BLaER1 treated with 17β-estradiol and CSF1 and Interleukin-3, amounts not matched to agents 10 nM and 100 nM (cell line): Measurements from ENCODE around the gene CADPS2.

Experiments
- H3K27ac ChIP-seq, 11 experiments: shearing (Covaris generic); formaldehyde crosslinking; 2 replicates each; pipeline ENCODE4 v1.8.1; 2022
- H3K27me3 ChIP-seq, 11 experiments: shearing (Covaris generic); formaldehyde crosslinking; 2 replicates each; pipeline ENCODE4 v1.8.1; 2022
- H3K36me3 ChIP-seq, 11 experiments: shearing (Covaris generic); formaldehyde crosslinking; 2 replicates each; pipeline ENCODE4 v1.8.1; 2022
- H3K4me1 ChIP-seq, 10 experiments: shearing (Covaris generic); formaldehyde crosslinking; 2 replicates each; pipeline ENCODE4 v1.8.1; 2022
- H3K4me2 ChIP-seq, 11 experiments: shearing (Covaris generic); formaldehyde crosslinking; 2 replicates each; pipeline ENCODE4 v1.8.1; 2022
- H3K4me3 ChIP-seq, 10 experiments: shearing (Covaris generic); formaldehyde crosslinking; 2 replicates each; pipeline ENCODE4 v1.8.1; 2022
- H3K9ac ChIP-seq, 11 experiments: shearing (Covaris generic); formaldehyde crosslinking; 2 replicates each; pipeline ENCODE4 v1.8.1; 2022
- H3K9me3 ChIP-seq, 11 experiments: shearing (Covaris generic); formaldehyde crosslinking; replicated peaks in 1 of 11; 2 replicates each; pipeline ENCODE4 v1.8.1; 2022
- H4K20me1 ChIP-seq, 11 experiments: shearing (Covaris generic); formaldehyde crosslinking; 2 replicates each; pipeline ENCODE4 v1.8.1; 2022
- Cebpa-rat ChIP-seq, 11 experiments: shearing (Covaris generic); IDR thresholded peaks; 2 replicates each; pipeline ENCODE4 v1.8.1; 2022

The CADPS2 gene

GRCh38 chr7:122864838-122865237 lies 21.4 kb downstream of the CADPS2 start:
- H3K27me3 ChIP-seq = no peaks in the 10 kb centered on the region
- H3K36me3 ChIP-seq = no peaks in the 10 kb centered on the region
- H3K4me2 ChIP-seq = no peak overlapping the region
- TF ChIP-seq Cebpa-rat (IDR thresholded peaks at IDR 0.05) = no peak
- H3K9me3 ChIP-seq = peaks cover 16 to 26% (median 20%) of the 10 kb centered on the region in 11 experiments; a peak in 21 of 22 replicates
- H3K9ac ChIP-seq = no peak overlapping the region
- no peak overlapping the region for H3K4me3 ChIP-seq
- H4K20me1 ChIP-seq = no peaks in the 10 kb centered on the region
- no peaks in the 10 kb centered on the region for H3K4me1 ChIP-seq
- no peak overlapping the region for H3K27ac ChIP-seq

GRCh38 chr7:122864016-122864415 lies 22.2 kb downstream of the CADPS2 start:
- Histone ChIP-seq H3K9me3 (peaks cover 8 to 18% (median 13%) of the 10 kb centered on the region in 11 experiments; a peak in 20 of 22 replicates), H3K4me3 (no peak overlapping the region), H3K4me2 (no peak overlapping the region), H4K20me1 (no peaks in the 10 kb centered on the region), H3K4me1 (no peaks in the 10 kb centered on the region), H3K9ac (no peak overlapping the region), H3K27me3 (no peaks in the 10 kb centered on the region), H3K36me3 (no peaks in the 10 kb centered on the region), H3K27ac (no peak overlapping the region)
- no peak for TF ChIP-seq Cebpa-rat (IDR thresholded peaks at IDR 0.05)

GRCh38 chr7:122858320-122858719 lies 27.9 kb downstream of the CADPS2 start:
- H3K9ac ChIP-seq = no peak overlapping the region
- no peak for TF ChIP-seq Cebpa-rat (IDR thresholded peaks at IDR 0.05)
- H3K4me1 ChIP-seq = no peaks in the 10 kb centered on the region
- no peaks in the 10 kb centered on the region for H3K9me3 ChIP-seq
- no peaks in the 10 kb centered on the region for H4K20me1 ChIP-seq
- H3K4me2 ChIP-seq = no peak overlapping the region
- no peaks in the 10 kb centered on the region for H3K27me3 ChIP-seq
- no peak overlapping the region for H3K4me3 ChIP-seq
- no peak overlapping the region for H3K27ac ChIP-seq
- no peaks in the 10 kb centered on the region for H3K36me3 ChIP-seq

GRCh38 chr7:122850528-122850927 lies 35.7 kb downstream of the CADPS2 start:
- Histone ChIP-seq H3K27me3 (no peaks in the 10 kb centered on the region), H3K27ac (no peak overlapping the region), H3K4me3 (no peak overlapping the region), H3K9ac (no peak overlapping the region), H3K4me1 (no peaks in the 10 kb centered on the region), H3K36me3 (no peaks in the 10 kb centered on the region), H3K9me3 (no peaks in the 10 kb centered on the region), H3K4me2 (no peak overlapping the region), H4K20me1 (no peaks in the 10 kb centered on the region)
- no peak for TF ChIP-seq Cebpa-rat (IDR thresholded peaks at IDR 0.05)

GRCh38 chr7:122849957-122850328 lies 36.3 kb downstream of the CADPS2 start:
- H3K27me3 ChIP-seq = no peaks in the 10 kb centered on the region
- no peak overlapping the region for H3K4me2 ChIP-seq
- no peak overlapping the region for H3K4me3 ChIP-seq
- no peak for TF ChIP-seq Cebpa-rat (IDR thresholded peaks at IDR 0.05)
- H3K27ac ChIP-seq = no peak overlapping the region
- no peaks in the 10 kb centered on the region for H3K9me3 ChIP-seq
- H3K9ac ChIP-seq = no peak overlapping the region
- no peaks in the 10 kb centered on the region for H4K20me1 ChIP-seq
- H3K36me3 ChIP-seq = no peaks in the 10 kb centered on the region
- H3K4me1 ChIP-seq = no peaks in the 10 kb centered on the region

GRCh38 chr7:122849322-122849956 lies 36.8 kb downstream of the CADPS2 start:
- Histone ChIP-seq H4K20me1 (no peaks in the 10 kb centered on the region), H3K36me3 (no peaks in the 10 kb centered on the region), H3K4me3 (no peak overlapping the region), H3K9ac (no peak overlapping the region), H3K4me2 (no peak overlapping the region), H3K27ac (no peak overlapping the region), H3K27me3 (no peaks in the 10 kb centered on the region), H3K9me3 (no peaks in the 10 kb centered on the region), H3K4me1 (no peaks in the 10 kb centered on the region)
- TF ChIP-seq Cebpa-rat (IDR thresholded peaks at IDR 0.05) = no peak

GRCh38 chr7:122847871-122848473 lies 38.3 kb downstream of the CADPS2 start:
- no peak overlapping the region for H3K27ac ChIP-seq
- TF ChIP-seq Cebpa-rat (IDR thresholded peaks at IDR 0.05) = no peak
- no peaks in the 10 kb centered on the region for H3K27me3 ChIP-seq
- H3K4me3 ChIP-seq = no peak overlapping the region
- H3K4me2 ChIP-seq = no peak overlapping the region
- H3K9ac ChIP-seq = no peak overlapping the region
- H3K36me3 ChIP-seq = no peaks in the 10 kb centered on the region
- H3K9me3 ChIP-seq = no peaks in the 10 kb centered on the region
- H4K20me1 ChIP-seq = no peaks in the 10 kb centered on the region
- H3K4me1 ChIP-seq = no peaks in the 10 kb centered on the region

- Histone ChIP-seq H3K4me1 (no peaks in the 10 kb centered on the region), H3K9me3 (no peaks in the 10 kb centered on the region), H3K27me3 (no peaks in the 10 kb centered on the region), H3K9ac (no peak overlapping the region), H3K36me3 (no peaks in the 10 kb centered on the region), H3K27ac (no peak overlapping the region), H3K4me3 (no peak overlapping the region), H4K20me1 (no peaks in the 10 kb centered on the region), H3K4me2 (no peak overlapping the region)
- no peak for TF ChIP-seq Cebpa-rat (IDR thresholded peaks at IDR 0.05)
Measured at GRCh38 chr7:122846591-122846990, 39.7 kb downstream of the CADPS2 start.

GRCh38 chr7:122845286-122845685 lies 41.0 kb downstream of the CADPS2 start:
- H3K36me3 ChIP-seq = no peaks in the 10 kb centered on the region
- TF ChIP-seq Cebpa-rat (IDR thresholded peaks at IDR 0.05) = no peak
- H3K4me3 ChIP-seq = no peak overlapping the region

More at GRCh38 chr7:122845286-122845685, 41.0 kb downstream of the CADPS2 start:
- Histone ChIP-seq H3K27ac (no peak overlapping the region), H3K27me3 (no peaks in the 10 kb centered on the region), H3K9ac (no peak overlapping the region), H3K4me2 (no peak overlapping the region), H3K4me1 (no peaks in the 10 kb centered on the region), H4K20me1 (no peaks in the 10 kb centered on the region), H3K9me3 (no peaks in the 10 kb centered on the region)
